HTR-8/SVneo (cell line): ENCODE data around the gene IL32.
A peak's percentile ranks its signal among the peaks of the same experiment; 100 is the strongest.

Experiments used
- DNase-seq: peaks from one replicate; pipeline ENCODE4 v3.0.0; 2011; ENCODE audit warnings: low spot score, mixed read lengths; ENCODE audit not compliant: insufficient read length
- FAIRE-seq: peaks from 2 replicates; lab custom pipeline; 2011; peaks lifted over from hg19 to GRCh38; lab: Jason Lieb, UNC

The IL32 gene, protein sequence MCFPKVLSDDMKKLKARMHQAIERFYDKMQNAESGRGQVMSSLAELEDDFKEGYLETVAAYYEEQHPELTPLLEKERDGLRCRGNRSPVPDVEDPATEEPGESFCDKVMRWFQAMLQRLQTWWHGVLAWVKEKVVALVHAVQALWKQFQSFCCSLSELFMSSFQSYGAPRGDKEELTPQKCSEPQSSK

DNA sequence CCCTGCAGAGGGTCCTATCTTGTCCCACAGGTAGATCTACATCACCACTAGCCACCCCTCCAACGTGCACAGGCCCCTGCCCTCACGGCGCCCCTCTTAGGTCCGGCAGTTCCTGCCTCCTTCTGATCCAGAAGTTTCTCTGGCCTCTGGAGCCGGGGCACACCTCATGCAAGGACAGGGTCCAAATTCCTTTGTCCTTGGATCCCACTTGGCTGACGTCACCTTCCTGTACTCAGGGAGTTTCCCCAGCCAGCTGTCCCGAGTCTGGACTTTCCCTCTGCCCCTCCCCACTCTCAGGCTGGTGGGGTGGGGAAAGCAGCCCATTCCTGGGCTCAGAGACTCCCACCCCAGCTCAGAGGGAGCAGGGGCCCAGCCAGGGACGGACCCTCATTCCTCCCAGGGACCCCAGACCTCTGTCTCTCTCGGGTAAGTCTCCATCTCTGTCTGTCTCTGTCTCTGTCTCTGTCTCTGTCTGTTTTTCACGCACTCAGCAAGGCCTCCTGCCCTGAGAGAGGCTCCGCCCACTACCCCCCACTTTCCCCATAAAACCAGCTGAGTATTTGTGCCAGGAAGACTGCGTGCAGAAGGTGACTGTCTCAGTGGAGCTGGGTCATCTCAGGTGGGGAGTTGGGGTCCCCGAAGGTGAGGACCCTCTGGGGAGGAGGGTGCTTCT, at the start of gene IL32:
TSS of gene IL32 (plus strand) at position 572 of the 673 bp plus-strand sequence. CDS start 172 bp downstream, outside the sequence.
- DNase-seq (peak; percentile 60), FAIRE-seq (no peak)

DNA sequence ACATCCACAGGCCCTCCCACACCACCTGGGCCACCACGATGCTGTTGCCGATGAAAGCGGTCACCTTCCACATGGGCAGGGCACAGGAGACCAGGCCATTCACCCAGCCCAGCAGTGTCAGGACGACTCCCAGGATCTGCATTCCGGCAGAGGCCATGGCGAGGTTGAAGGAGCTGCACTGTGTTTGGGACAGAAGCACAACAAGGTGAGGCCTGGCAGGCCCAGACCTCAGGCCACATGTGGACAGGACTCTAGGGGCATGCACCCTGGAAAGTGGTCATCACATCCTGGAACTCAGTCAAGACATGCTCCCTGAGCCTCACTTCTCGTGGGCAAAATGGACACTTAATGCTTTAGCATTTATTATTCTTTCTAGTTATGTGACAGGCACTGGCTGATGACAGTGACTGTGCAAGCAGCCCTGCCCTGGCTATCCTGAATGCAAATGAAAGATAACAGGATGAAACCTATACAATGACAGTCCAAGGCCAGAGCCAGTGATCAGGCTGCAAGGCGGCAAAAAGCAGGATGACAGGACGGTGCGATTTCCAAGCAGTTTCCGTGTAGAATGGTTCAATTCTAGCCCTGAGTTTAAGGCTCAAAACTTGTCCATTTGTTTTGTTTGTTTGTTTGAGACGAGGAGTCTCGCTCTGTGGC, 49.4 kb upstream of the IL32 start:
- no peak for DNase-seq
- no peak for FAIRE-seq

DNA sequence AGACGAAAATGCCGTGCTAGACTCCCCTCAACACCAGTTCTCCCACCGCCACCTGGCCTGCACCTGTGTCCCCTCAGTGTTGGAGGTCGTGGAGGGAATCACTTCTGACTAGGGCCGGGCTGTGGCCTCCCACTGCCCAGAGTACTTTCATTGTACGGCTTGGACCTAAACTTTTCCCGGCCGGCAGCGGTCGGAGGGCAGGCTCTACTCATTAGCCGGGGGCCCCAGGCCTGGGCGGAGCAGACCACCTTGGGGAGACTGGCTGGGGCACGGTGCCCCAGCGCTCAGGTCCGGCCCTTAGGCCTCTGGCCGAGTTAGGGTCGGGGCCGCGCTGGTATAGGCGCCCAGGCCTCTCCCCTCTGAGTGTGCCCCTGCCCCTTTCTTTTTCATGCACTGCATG, 48.1 kb upstream of the IL32 start:
- no peak for FAIRE-seq
- DNase-seq = no peak

DNA sequence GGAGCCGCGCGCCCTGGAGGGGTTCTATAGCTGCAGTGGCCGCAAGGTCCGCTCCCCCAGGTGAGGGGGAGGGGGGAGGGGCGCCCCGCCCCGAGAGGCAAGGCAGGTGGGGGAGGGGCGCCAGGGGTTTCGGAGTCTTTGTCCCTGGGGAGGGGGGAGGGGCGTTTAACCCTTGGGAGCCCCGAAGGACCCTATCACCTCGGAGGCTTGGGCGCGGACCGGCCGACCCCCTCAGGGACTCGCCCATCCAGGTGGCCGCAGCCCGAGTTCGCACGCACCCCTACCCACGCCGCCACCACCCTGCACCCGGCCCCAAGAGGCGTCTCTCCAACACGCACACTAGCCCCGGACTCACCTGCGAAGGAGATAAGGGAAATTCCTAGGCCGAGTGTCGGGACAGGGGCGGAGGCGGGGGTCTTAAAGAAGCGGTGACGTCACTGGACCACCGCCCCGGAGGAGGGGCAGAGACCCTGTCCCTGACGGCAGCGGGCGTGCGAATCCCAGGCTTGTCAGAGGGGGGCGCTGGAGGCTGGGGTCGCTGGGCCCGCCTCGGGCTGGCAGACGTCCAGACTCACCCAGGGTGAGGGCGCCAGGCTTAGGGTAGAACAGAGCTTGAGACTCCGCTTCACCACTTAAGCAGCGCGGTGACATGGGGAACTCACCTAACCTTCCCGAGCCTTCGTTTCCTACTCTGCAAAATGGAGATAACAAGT, 47.5 kb upstream of the IL32 start, which contains the start of gene CLDN6:
TSS of gene CLDN6 (minus strand) at position 390 of the 713 bp plus-strand sequence. CDS start 2,162 bp downstream, outside the sequence.
- FAIRE-seq (no peak), DNase-seq (no peak)

DNA sequence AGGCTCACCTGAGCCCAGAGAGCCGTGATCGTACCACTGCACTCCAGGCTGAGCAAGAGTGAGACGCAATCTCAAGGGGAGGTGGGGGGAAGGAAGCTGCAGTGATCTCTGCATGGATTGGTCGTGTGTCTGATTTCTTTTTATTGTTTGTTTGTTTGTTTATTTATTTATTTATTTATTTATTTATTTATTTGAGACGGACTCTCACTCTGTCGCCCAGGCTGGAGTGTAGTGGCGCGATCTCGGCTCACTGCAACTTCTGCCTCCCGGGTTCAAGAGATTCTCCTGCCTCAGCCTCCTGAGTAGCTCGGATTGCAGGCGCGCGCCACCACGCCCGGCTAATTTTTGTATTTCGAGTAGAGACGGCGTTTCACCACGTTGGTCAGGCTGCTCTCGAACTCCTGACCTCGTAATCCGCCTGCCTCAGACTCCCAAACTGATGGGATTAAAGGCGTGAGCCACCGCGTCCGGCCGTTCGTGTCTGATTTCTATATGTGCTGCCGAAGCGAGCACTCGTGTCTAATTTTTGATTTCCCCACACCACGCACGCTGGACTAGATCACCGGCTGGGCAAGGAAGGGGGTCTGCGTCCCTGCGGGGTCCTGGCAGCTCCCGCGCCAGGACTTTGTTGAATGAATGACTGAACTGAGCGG, 45.7 kb upstream of the IL32 start:
- no peak for DNase-seq
- FAIRE-seq = no peak

DNA sequence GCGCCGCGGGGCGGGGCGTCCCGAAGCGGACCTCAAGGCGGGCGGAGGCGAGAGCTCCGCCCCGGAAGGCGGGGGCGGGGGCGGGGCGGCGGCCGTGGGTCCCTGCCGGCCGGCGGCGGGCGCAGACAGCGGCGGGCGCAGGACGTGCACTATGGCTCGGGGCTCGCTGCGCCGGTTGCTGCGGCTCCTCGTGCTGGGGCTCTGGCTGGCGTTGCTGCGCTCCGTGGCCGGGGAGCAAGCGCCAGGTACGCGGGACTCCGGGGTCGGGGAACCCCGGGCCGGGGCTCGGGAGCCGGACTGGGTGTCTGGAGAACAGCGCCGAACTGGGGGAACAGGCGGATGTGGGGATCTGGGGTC, 45.2 kb upstream of the IL32 start, which contains the start of gene TNFRSF12A:
TSS of gene TNFRSF12A (plus strand) at position 122 of the 357 bp plus-strand sequence. CDS start at position 152, 30 bp downstream.
- DNase-seq = peak; percentile 78

DNA sequence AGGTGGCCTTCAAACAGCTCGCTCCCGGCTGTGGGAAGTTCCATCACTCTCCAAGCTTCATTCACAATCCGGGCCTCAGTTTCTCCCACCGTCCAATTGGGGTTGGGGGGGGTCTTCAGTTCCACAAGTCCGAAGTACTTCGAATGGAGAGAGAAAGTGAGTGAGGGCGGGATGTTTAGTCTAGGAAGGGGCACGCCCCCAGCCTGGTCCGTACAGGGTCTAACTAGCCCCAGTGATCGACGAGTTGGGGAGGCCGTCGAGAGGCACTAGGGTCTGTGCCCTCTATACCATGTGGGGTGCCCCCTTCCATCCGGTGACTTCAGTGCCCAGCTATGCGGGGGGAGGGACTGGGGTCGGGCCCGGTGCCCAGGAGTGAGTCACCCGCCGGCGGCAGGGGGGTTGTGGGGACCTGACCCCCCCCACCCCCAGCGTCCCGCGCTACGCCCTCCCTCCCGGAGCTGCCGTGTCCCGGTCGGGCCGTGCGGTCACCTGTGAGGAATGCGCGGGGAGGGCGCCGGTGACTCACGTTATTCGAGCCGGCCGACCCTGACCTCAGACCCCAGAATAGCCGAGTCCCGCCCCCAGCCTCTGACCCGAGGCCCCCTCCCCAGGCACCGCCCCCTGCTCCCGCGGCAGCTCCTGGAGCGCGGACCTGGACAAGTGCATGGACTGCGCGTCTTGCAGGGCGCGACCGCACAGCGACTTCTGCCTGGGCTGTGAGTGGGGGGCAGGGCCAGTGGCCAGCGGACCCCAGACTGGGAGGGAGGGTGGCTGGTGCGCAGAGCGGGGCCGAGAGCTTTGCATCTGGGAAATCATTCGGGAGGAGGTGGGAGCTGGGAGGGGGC, 44.6 kb upstream of the IL32 start:
- DNase-seq = peak; percentile 84
- FAIRE-seq = peak; percentile 95

More for the DNA sequence above, 45.2 kb upstream of the IL32 start, which contains the start of gene TNFRSF12A:
- peak; percentile 69 for FAIRE-seq

DNA sequence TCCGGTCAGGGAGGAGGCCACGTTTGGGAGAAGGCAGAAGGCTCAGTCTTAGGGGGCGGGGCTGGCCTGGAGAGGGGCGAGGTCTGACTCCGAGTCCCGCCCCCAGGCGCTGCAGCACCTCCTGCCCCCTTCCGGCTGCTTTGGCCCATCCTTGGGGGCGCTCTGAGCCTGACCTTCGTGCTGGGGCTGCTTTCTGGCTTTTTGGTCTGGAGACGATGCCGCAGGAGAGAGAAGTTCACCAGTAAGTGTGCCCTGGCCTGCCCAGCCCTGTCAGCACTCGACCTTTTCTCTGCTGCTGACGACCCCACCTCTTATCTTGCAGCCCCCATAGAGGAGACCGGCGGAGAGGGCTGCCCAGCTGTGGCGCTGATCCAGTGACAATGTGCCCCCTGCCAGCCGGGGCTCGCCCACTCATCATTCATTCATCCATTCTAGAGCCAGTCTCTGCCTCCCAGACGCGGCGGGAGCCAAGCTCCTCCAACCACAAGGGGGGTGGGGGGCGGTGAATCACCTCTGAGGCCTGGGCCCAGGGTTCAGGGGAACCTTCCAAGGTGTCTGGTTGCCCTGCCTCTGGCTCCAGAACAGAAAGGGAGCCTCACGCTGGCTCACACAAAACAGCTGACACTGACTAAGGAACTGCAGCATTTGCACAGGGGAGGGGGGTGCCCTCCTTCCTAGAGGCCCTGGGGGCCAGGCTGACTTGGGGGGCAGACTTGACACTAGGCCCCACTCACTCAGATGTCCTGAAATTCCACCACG, 43.8 kb upstream of the IL32 start:
- peak; percentile 69 for DNase-seq
- FAIRE-seq = peak; percentile 93

DNA sequence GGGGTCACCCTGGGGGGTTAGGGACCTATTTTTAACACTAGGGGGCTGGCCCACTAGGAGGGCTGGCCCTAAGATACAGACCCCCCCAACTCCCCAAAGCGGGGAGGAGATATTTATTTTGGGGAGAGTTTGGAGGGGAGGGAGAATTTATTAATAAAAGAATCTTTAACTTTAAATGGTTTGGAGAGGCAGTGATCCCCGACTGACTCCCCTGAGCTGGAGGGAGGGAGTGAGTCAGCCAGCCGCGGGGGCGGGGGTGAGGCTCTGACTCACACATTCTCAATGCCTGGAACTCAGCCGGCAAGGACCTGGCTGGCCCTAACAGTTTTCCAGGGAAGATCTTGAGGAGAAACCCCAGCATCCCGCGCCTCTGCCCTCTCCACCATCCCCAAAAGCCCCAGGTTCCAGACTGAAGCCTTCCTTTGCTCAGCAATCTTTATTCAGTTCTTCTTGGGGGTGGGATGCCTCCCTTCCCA, 43.2 kb upstream of the IL32 start:
- FAIRE-seq (peak; percentile 72), DNase-seq (peak; percentile 85)

DNA sequence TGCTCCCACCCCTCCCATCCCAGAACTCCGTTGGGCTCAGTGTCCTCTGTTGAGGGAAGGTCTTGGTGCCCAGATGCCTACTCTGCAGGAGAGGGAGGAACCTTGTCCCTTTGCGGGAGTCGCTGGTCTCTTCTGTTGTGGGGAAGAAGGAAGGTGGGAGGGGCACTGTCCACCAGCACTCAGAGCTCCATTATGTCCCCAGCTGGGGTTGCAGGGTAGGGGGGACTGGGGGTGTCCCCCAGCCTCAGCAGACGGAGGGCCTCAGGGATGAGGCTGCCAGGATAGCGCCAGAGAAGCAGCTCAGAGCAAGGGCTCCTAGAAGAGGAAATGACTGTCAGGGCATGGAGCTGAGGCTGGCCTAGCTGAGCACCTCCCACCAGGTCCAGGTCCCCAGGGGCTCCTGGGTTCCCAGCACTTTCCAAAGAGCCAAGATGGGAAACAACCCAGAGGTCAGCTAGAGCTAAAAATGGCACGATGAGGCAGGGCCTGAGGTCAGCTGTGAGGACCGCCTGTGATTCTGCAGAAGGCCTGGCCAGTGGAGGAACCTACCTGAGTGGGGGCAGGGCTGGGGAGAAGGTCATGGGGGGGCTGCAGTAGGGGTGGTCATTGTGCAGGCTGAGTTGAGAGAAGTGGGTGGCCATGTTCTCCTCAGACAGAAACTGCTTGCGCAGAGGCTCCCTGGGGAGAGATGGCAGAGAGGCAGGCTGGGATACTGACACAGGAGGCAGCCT, 42.6 kb upstream of the IL32 start:
- DNase-seq = no peak
- peak; percentile 33 for FAIRE-seq

DNA sequence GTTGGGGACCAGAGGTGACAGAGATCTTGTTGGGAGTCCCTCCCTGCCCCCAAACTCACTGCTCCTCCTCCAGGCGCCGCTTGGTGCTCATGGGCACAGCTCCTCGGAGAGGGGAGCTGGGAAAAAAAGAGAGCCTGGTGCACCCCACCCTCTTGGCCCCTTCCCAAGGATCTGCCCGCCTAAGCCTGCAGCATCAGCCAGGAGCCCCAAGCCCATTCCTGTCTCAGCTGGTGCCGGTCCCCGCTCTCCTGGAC, 42.1 kb upstream of the IL32 start:
- FAIRE-seq = no peak
- peak; percentile 27 for DNase-seq

DNA sequence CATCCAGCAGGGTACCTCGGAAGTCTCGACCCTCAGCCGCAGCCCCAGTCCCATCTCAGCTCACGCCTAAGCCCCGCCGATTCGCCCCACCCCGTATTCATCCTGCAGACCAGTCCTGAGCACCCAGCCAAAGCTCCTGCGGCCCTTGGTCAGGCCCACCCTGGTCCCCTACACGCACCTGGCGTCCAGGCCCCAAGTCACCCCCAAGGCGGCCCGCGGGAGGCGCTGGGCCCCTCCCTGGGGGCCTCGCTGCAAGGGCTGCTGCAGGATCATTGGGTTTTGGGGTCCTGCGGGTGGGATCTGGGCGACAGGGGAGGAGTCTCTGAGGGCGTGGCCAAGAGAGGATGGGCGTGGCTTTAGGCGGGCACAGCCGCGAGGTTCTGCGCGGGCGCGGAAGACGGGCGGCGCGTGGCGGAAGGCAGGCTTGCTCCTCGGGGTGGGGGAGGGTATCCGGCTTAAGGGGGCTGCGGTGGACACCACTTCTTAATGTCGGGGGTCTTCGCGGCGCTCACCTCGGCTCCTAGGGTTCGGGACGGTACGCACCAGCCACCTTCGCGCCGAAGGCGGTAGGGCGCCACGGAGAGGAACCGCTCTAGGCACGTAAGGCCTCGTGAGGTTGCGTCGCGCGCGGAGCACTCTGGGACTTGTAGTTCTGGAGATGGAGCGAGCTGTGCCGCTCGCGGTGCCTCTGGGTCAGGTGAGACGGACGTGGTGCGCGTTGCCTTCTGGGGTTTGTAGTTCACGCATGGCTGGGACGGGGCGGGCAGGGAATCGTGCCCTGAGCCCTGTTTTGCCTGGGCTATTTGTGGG, 41.6 kb upstream of the IL32 start, which contains the start of the genes HCFC1R1 and THOC6:
TSS of gene HCFC1R1 (minus strand) at position 274 of the 810 bp plus-strand sequence. CDS start at position 273, 1 bp downstream.
TSS of gene THOC6 (plus strand) at position 367 of the 810 bp plus-strand sequence. CDS start at position 659, 292 bp downstream.
- peak; percentile 99 for FAIRE-seq
- peak; percentile 93 for DNase-seq

DNA sequence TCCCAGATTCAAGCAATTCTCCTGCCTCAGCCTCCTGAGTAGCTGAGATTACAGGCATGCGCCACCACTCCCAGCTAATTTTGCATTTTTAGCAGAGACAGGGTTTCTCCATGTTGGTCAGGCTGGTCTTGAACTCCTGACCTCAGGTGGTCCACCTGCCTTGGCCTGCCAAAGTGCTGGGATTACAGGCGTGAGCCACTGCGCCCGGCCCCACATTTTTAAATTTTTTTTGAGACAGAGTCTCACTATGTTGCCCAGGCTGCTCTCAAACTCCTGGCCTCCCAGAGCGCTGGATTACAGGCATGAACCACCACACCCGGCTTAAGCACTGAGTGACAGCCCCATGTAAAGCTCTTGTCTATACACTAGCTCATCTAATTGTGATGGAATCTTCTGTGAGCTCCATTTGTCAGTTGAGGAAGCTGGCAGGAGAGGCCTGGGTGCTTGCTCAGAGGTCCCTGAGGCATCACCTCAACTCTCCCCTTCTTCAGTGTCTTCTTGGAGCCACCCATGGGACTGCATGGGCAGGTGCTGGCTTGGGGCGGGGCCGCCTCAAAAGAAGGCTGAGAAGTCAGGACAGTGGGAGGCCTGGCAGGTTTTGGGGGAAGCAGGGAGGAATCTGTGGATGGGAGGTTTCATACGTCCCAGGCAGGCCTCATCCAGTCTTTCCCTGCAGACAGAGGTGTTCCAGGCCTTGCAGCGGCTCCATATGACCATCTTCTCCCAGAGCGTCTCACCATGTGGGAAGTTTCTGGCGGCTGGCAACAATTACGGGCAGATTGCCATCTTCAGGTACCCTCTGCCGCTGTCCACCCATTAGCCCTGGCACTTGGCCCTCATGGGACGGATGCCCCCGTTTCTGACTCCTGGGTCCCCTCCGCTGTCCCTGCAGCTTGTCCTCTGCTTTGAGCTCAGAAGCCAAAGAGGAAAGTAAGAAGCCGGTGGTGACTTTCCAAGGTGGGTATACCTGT, 40.1 kb upstream of the IL32 start:
- FAIRE-seq (no peak), DNase-seq (no peak)

DNA sequence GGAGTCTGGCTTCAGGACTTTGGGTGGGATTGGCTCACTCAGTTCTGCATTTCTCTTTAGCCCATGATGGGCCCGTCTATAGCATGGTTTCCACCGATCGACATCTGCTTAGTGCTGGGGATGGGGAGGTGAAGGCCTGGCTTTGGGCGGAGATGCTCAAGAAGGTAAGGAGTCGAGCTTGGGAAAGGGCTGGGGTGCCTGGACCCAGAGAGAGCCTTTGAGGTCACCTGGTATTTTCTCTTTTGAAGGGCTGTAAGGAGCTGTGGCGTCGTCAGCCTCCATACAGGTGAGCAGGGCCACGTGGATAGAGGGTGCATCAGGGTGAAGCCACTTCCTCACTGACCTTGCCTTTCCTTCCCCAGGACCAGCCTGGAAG, 39.4 kb upstream of the IL32 start:
- no peak for DNase-seq
- no peak for FAIRE-seq

DNA sequence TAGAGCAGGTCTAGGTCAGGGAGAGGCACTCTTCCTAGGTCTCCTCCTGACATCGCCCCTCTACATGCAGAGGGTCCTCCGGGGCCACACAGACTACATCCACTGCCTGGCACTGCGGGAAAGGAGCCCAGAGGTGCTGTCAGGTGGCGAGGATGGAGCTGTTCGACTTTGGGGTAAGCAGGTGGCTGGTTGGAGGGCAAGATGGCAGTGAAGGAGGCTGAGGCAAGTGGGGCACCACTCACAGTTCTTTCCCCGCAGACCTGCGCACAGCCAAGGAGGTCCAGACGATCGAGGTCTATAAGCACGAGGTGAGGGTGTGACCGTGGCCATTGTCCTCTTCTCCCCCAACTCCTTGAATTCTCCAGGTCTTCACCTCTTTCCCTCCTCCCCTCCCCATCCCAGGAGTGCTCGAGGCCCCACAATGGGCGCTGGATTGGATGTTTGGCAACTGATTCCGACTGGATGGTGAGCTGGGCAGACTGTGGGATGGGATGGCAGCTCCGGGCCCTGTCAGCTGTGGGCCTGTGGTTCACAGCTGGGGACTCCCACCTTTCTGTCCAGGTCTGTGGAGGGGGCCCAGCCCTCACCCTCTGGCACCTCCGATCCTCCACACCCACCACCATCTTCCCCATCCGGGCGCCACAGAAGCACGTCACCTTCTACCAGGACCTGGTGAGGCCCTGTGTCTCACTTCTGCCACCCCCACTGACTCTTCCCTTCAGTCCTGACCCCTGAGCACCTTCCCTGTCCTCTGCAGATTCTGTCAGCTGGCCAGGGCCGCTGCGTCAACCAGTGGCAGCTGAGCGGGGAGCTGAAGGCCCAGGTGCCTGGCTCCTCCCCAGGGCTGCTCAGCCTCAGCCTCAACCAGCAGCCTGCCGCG, 38.6 kb upstream of the IL32 start:
- FAIRE-seq (no peak), DNase-seq (no peak)
